DMS53 (cell line): ENCODE data around the gene SYNDIG1L.
"Not testable (repeated sequence)": the region's sequence is repeated elsewhere in the genome, so short reads cannot be mapped to it uniquely, and the experiment has no call there.

Experiments used
- DNase-seq: peaks from one replicate; lab custom pipeline; 2025; lab: John Stamatoyannopoulos, UW

The SYNDIG1L gene

DNA sequence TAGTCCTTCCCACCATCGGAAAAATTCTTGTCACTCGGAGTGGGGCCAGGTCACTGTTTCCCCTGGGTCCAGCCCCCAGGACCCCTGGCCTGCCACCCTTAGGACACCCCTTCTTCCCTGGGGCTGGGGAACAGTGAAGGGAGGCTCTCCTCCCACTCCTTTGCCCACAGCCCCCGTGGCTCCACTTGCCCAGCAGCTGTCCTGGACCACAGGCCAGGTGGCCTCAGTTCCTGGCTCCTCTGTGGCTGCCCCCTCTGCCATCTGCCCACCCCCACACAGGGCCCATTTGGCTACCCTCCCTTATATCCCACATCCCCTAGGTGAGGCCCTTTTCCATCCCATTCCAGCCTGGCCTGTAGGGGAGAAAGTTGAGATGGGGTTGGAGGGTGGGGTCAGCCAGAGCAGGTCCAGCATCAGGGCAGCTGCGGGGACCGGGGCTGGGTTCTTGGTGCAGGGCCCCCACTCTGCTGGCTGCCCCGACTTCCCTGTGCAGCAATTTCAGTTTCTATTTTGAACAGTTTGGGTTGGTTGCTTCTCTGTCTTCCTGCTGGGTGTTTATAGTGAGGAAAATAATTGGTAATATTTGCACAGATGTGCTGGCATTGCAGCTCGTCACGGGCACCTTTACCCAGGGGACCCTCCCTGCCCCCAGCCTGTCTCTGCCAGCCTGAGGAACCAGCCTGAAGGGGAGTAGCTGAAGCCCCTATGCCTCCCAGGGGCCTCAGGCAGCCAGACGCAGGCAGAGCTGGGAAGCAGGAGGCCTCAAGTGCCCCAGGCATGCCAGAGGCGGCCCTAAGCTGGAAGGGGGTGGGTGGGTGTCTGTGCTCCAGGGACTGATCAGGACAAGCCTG lies 23.4 kb downstream of the SYNDIG1L start:
- DNase-seq, result no peak

GRCh38 chr14:74401504-74402241 lies 24.3 kb downstream of the SYNDIG1L start:
- DNase-seq, result peak; percentile 22

GRCh38 chr14:74400919-74401503 lies 25.0 kb downstream of the SYNDIG1L start:
- DNase-seq, result no peak

- peak; percentile 63 for DNase-seq
These were observed 25.9 kb downstream of the SYNDIG1L start for GRCh38 chr14:74400031-74400685.

DNA sequence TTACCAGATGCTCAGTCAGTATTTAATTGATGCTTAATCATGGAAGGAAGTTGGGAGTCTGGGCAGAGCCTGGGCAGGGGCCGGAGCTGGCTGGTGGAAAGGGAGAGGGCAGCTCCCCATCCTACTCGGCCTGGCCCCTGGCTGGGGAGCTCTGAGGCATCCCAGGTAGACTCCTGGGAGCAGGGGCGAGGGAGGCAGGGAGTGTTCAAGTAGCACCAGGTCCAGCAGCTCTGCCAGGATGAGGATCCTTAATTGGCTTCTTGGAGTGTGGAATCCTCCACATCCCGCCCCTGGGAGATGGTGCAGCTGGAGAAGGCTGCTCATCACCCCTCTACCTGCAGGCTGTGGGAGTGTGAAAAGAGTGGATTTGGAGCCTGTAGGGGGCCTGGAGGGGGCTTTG lies 30.9 kb downstream of the SYNDIG1L start:
- DNase-seq, result no peak

DNA sequence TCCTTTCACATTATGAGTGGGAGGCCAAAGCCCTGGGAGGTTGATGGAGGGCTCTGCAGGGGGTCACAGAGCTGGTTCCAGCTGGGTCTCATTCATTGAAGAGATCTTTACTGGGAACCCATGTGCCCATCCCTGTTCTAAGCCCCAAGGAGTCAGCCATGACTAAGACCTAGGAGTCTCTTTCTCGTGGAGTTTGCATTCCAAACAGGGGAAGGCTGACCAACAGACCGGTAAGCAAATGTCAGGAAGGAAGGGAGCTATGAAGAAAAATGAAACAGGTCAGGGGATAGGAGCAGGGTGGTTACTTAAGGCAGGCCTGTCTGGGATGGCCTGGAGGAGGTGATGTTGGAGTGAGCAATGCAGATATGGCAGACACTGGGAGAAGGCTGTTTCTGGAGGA lies 31.5 kb downstream of the SYNDIG1L start:
- DNase-seq, result no peak

- DNase-seq, result no peak
These were observed 33.1 kb downstream of the SYNDIG1L start for GRCh38 chr14:74392616-74393570.

GRCh38 chr14:74391479-74391878 lies 34.5 kb downstream of the SYNDIG1L start:
- DNase-seq, result no peak

DNA sequence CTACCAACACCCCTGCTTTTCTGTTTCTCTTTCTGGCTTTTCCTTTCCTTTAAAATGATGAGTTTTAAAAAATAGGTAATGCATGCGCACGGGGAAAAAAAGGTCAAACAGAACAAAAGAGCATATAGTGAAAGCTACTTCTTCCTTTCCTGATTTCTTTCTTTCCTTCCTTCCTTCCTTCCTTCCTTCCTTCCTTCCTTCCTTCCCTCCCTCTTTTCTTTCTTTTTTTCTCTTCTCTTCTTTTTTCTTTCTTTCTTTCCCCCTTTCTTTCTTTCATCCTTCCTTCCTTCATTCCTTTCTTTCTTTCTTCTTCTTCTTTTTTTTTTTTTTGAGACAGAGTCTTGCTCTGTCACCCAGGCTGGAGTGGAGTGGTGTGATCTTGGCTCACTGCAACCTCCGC lies 35.5 kb downstream of the SYNDIG1L start:
- DNase-seq, result not testable (repeated sequence)

GRCh38 chr14:74389980-74390379 lies 36.0 kb downstream of the SYNDIG1L start:
- no peak for DNase-seq

DNA sequence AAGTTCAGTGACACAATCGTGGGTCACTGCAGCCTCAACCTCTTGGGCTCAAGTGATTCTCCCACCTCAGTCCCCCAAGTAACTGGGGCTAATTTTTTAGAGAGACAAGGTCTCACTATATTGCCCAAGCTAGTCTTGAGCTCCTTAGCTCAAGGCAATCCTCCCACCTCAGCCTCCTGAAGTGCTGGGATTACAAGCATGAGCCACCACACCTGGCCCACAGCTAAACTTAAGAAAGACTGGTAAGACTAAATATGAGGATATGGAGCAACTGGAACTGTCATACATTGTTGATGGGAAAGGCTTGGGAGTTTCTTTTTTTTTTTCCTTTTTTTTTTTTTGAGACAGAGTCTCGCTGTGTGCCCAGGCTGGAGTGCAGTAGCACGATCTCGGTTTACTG lies 43.8 kb downstream of the SYNDIG1L start:
- DNase-seq, result no peak

GRCh38 chr14:74381571-74381970 lies 44.4 kb downstream of the SYNDIG1L start:
- DNase-seq, result not testable (repeated sequence)

GRCh38 chr14:74380845-74381244 lies 45.2 kb downstream of the SYNDIG1L start:
- no peak for DNase-seq

GRCh38 chr14:74380172-74380571 lies 45.8 kb downstream of the SYNDIG1L start:
- no peak for DNase-seq

GRCh38 chr14:74377976-74378690 lies 47.9 kb downstream of the SYNDIG1L start:
- DNase-seq, result no peak

DNA sequence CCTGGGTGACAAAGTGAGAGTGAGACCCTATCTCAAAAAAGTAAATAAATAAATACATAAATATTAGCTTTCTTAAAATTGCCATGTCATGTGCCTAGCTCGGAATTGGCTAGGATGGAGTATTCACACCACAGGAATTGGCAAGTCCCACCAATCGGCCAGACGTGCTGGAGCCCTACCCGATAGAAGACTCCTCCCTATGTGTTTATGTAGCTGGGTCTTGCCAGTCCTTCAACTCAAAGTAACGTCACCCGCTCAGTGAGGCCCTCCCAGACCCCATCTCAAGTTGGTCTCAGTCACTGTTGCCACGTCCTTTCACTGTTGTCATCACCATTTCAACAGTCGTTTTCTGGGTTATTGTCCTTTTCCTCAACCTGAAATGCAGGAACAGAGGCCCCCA lies 57.6 kb downstream of the SYNDIG1L start:
- DNase-seq, result no peak

GRCh38 chr14:74368026-74368425 lies 58.0 kb downstream of the SYNDIG1L start:
- DNase-seq, result no peak

- DNase-seq, result peak; percentile 14
These were observed 61.6 kb downstream of the SYNDIG1L start for GRCh38 chr14:74364271-74364880.

- peak; percentile 77 for DNase-seq
These were observed 63.6 kb downstream of the SYNDIG1L start for GRCh38 chr14:74362361-74362915.

- DNase-seq, result no peak
These were observed 65.8 kb downstream of the SYNDIG1L start for GRCh38 chr14:74360163-74360562.
